Measurements from ENCODE around the gene COMMD9. TPM values are rescaled to one million over a fixed set of nuclear protein-coding genes. Genes with fewer than 3 reads are reported as not detected.

Gene COMMD9
- total and polyA plus RNA-seq, 10 of the 15 experiments (the other 5 are each of a cell fraction or from before 2014, with no cell fraction given): 31.4 to 119 (median 56.2) TPM

DNA sequence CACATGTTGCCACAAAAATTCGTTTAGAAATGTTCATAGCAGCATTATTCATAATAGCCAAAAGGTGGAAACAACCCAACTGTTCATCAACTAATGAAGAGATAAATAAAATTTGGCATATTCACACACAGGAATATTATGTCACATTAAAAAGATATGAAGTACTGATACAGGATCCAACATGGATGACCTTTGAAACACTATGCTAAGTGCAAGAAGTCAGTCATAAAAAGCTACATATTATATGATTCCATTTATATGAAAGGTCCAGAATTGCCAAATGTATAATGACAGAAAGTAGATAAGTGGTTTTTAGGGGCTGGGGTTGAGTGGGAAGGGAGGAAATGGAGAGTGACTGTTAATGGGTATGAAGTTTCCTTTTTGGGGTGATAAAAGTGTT is 15.8 kb upstream of the COMMD9 start:
- no peaks in the 10 kb centered on the region for H3K9me3 ChIP-seq (replicated peaks; ENCODE audit: control insufficient read depth, insufficient read depth, low read length)
- ChIA-PET CTCF (interaction anchor here (1.1 to 18.4 kb wide), 4 partner anchors 12 to 188 kb away, joined by 5 to 286 read pairs (median 10); no protein-coding TSS in a partner anchor), RAD21 (ENCODE audit: unreplicated experiment) (no interaction called here), POLR2A (no interaction called here), SMC1A (ENCODE audit: uncharacterized antibody, unreplicated experiment) (interaction anchor here (1.1 to 4.4 kb wide), 3 partner anchors 12 to 188 kb away, joined by 6 to 20 read pairs (median 6); no protein-coding TSS in a partner anchor)
- H3K4me1 ChIP-seq (ENCODE audit: control insufficient read depth, insufficient read depth, low read length): no peaks in the 10 kb centered on the region
- H3K27ac ChIP-seq (ENCODE audit: control insufficient read depth, insufficient read depth): no peak overlapping the region
- H4K20me1 ChIP-seq (ENCODE audit: control insufficient read depth, insufficient read depth): no peaks in the 10 kb centered on the region
- 0% methylated on average over 1 of the region's 1 CpG for WGBS (ENCODE audit: insufficient coverage, insufficient replicate concordance, low lambda C conversion rate, missing lambda C conversion rate)
- no peaks in the 10 kb centered on the region; a peak in 1 of 4 replicates for H3K27me3 ChIP-seq (replicated peaks in 1 of 2; ENCODE audit: control insufficient read depth in 2 of 2, insufficient read depth in 2 of 2, low read length in 1 of 2)
- H3K9ac ChIP-seq (ENCODE audit: control insufficient read depth, insufficient read depth, low read length): no peak overlapping the region
- no peak overlapping the region for H2AFZ ChIP-seq (ENCODE audit: control insufficient read depth, low read depth, low read length)
- no peak for DNase-seq (ENCODE audit: low read depth, low spot score)
- intact Hi-C loops (cut with micrococcal nuclease; ENCODE audit: unreplicated experiment): no loop called here
- no peaks in the 10 kb centered on the region for H3K36me3 ChIP-seq (ENCODE audit: control insufficient read depth in 2 of 2, insufficient read depth in 2 of 2, low read length in 1 of 2)
- TF ChIP-seq, protein P1, sequence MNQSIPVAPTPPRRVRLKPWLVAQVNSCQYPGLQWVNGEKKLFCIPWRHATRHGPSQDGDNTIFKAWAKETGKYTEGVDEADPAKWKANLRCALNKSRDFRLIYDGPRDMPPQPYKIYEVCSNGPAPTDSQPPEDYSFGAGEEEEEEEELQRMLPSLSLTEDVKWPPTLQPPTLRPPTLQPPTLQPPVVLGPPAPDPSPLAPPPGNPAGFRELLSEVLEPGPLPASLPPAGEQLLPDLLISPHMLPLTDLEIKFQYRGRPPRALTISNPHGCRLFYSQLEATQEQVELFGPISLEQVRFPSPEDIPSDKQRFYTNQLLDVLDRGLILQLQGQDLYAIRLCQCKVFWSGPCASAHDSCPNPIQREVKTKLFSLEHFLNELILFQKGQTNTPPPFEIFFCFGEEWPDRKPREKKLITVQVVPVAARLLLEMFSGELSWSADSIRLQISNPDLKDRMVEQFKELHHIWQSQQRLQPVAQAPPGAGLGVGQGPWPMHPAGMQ (IDR thresholded peaks at IDR 0.05; ENCODE audit: borderline replicate concordance): no peak
- TF ChIP-seq ZSCAN29 (IDR thresholded peaks at IDR 0.05): no peak
- TF ChIP-seq BACH1 (IDR thresholded peaks at IDR 0.05; ENCODE audit: borderline replicate concordance): no peak
- TF ChIP-seq EZH2 (IDR thresholded peaks at IDR 0.05; ENCODE audit: borderline replicate concordance, control insufficient read depth, low read depth, low read length): no peak
- no peak for TF ChIP-seq TARDBP (IDR thresholded peaks at IDR 0.05; ENCODE audit: borderline replicate concordance)
- TF ChIP-seq CTCF (IDR thresholded peaks at IDR 0.05 in 2 of 3, conservative IDR thresholded peaks at IDR 0.05 in 1 of 3; ENCODE audit: control insufficient read depth in 2 of 3, extremely low read depth in 1 of 3, insufficient read depth in 1 of 3, low read depth in 3 of 3, low read length in 3 of 3): no peak
- no peak for TF ChIP-seq TCF12 (IDR thresholded peaks at IDR 0.05; ENCODE audit: low read depth, low read length)
- TF ChIP-seq CBFB (IDR thresholded peaks at IDR 0.05; ENCODE audit: low read depth): no peak
- no peak for TF ChIP-seq ZNF217 (IDR thresholded peaks at IDR 0.05)
- no peak for TF ChIP-seq CHD4 (IDR thresholded peaks at IDR 0.05)
- TF ChIP-seq IKZF2 (IDR thresholded peaks at IDR 0.05): no peak
- no peak overlapping the region for H3K4me3 ChIP-seq
- no peaks in the 10 kb centered on the region for H3K79me2 ChIP-seq (ENCODE audit: control insufficient read depth, insufficient read depth, low read length)
- BruUV-seq (replicated peaks): no TSS peak
- H3K4me2 ChIP-seq (ENCODE audit: control insufficient read depth, insufficient read depth): no peak overlapping the region
- FAIRE-seq: no peak
- no peak for ATAC-seq
- in situ Hi-C loops (cut with MboI): loop anchor here (10.0 kb wide), 1 partner anchor 170 kb away; no protein-coding TSS in a partner anchor
